ENCODE results near the gene ZNF778. TPM values are rescaled to one million over a fixed set of nuclear protein-coding genes. Genes with fewer than 3 reads are reported as not detected.
"Not testable (repeated sequence)": the region's sequence is repeated elsewhere in the genome, so short reads cannot be mapped to it uniquely, and the experiment has no call there.

ZNF778 gene
- total RNA-seq, 1 donor from 2014 or later = 8.7 TPM

DNA sequence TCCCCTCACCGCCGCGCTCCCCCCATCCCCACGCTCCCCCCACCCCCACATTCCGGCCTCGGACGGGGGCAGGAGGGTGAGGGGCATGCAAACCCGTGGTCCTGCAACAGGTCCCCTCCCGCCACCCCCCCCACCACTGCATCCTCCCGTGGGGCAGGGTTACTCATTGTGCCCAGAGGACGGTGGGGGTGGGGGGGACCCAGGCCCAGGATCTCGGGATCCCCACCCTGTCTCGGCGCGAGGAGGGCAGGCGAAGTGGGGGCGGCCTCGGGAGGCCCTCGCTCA is 25.7 kb upstream of the ZNF778 start:
- TF ChIP-seq CTCF (IDR thresholded peaks at IDR 0.05; ENCODE audit: borderline replicate concordance) = no peak
- H3K27me3 ChIP-seq (ENCODE audit: low read depth) = peaks cover 17% of the 10 kb centered on the region
- H3K4me3 ChIP-seq = peak overlapping the region; percentile 62
- H3K36me3 ChIP-seq = no peaks in the 10 kb centered on the region
- no peak for DNase-seq
- intact Hi-C loops (cut with micrococcal nuclease) = no loop called here
- no peaks in the 10 kb centered on the region for H3K9me3 ChIP-seq (replicated peaks)
- H3K4me1 ChIP-seq = peaks cover 11% of the 10 kb centered on the region
- H3K27ac ChIP-seq (replicated peaks) = no peak overlapping the region

DNA sequence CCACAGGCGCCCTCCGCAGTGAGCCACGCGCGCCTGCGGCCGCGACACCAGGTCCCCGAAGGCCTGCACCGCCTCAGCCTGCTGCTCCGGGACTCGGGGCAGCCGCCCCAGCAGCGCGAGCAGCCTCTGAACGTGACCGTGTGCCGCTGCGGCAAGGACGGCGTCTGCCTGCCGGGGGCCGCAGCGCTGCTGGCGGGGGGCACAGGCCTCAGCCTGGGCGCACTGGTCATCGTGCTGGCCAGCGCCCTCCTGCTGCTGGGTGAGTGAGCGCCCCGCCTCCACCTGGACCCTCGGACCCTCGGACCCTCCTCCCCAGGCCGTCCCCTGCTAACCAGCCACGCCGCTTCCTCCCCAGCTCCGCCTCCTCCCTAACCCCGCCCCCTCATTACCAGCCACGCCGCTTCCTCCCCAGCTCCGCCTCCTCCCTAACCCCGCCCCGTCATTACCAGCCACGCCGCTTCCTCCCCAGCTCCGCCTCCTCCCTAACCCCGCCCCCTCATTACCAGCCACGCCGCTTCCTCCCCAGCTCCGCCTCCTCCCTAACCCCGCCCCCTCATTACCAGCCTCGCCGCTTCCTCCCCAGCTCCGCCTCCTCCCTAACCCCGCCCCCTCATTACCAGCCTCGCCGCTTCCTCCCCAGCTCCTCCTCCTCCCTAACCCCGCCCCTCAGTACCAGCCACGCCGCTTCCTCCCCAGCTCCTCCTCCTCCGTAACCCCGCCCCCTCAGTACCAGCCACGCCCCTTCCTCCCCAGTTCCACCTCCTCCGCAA is 25.1 kb upstream of the ZNF778 start:
- H3K9me3 ChIP-seq (replicated peaks); H3K27ac ChIP-seq (replicated peaks); H3K36me3 ChIP-seq; intact Hi-C loops (cut with micrococcal nuclease): not testable (repeated sequence)
- peak overlapping the region; percentile 62 for H3K4me3 ChIP-seq
- peaks cover 22% of the 10 kb centered on the region for H3K27me3 ChIP-seq (ENCODE audit: low read depth)
- DNase-seq = peak; percentile 48
- peaks cover 11% of the 10 kb centered on the region for H3K4me1 ChIP-seq

DNA sequence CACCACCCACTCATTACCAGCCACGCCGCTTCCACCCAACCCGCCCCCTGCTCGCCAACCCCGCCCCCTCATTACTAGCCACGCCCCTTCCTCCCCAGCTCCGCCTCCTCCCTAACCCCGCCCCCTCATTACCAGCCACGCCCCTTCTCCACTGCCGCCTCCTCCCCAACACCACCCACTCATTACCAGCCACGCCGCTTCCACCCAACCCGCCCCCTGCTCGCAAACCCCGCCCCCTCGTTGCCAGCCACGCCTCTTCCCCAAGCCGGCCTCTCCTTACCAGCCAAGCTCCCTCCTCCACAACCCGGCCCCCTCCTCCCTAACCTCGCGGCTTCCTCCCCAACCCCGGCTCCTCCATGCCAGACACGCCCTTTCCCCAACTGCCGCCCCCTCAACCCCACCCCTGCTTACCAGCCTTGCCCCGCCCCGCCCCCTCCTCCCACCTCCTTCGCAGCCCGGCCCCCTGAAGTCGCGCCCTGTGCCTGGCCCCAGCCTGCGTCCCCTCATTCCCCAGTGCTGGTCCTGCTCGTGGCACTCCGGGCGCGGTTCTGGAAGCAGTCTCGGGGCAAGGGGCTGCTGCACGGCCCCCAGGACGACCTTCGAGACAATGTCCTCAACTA is 24.4 kb upstream of the ZNF778 start:
- H3K36me3 ChIP-seq = no peaks in the 10 kb centered on the region
- peak; percentile 29 for DNase-seq
- no peak overlapping the region for H3K4me3 ChIP-seq
- peaks cover 11% of the 10 kb centered on the region for H3K4me1 ChIP-seq
- H3K9me3 ChIP-seq (replicated peaks) = no peaks in the 10 kb centered on the region
- peaks cover 29% of the 10 kb centered on the region for H3K27me3 ChIP-seq (ENCODE audit: low read depth)
- intact Hi-C loops (cut with micrococcal nuclease) = no loop called here
- TF ChIP-seq CTCF (IDR thresholded peaks at IDR 0.05; ENCODE audit: borderline replicate concordance) = no peak
- H3K27ac ChIP-seq (replicated peaks) = no peak overlapping the region

- DNase-seq = no peak
- intact Hi-C loops (cut with micrococcal nuclease) = no loop called here
- no peak for TF ChIP-seq CTCF (IDR thresholded peaks at IDR 0.05; ENCODE audit: borderline replicate concordance)
- Histone ChIP-seq H3K4me3 (no peak overlapping the region), H3K27ac (replicated peaks) (no peak overlapping the region), H3K36me3 (no peaks in the 10 kb centered on the region), H3K27me3 (ENCODE audit: low read depth) (peaks cover 36% of the 10 kb centered on the region), H3K9me3 (replicated peaks) (no peaks in the 10 kb centered on the region), H3K4me1 (peaks cover 11% of the 10 kb centered on the region)
These were observed 23.8 kb upstream of the ZNF778 start for GRCh38 chr16:89193576-89194293.

- peaks cover 11% of the 10 kb centered on the region for H3K4me1 ChIP-seq
- no peak for TF ChIP-seq CTCF (IDR thresholded peaks at IDR 0.05; ENCODE audit: borderline replicate concordance)
- no peaks in the 10 kb centered on the region for H3K36me3 ChIP-seq
- H3K4me3 ChIP-seq = no peak overlapping the region
- intact Hi-C loops (cut with micrococcal nuclease) = no loop called here
- H3K27me3 ChIP-seq (ENCODE audit: low read depth) = peaks cover 44% of the 10 kb centered on the region
- H3K9me3 ChIP-seq (replicated peaks) = no peaks in the 10 kb centered on the region
- H3K27ac ChIP-seq (replicated peaks) = no peak overlapping the region
- DNase-seq = no peak
These were observed 22.9 kb upstream of the ZNF778 start for GRCh38 chr16:89194340-89195311.
